HCT116 (cell line): Measurements from ENCODE around the gene ISM1. TPM values are rescaled to one million over a fixed set of nuclear protein-coding genes. Genes with fewer than 3 reads are reported as not detected.

Source experiments
- ATAC-seq: fragments of 200-7000 bp; cut with Tn5 transposase; 2 replicates; pipeline ENCODE4 v1.9.1; 2020; ENCODE audit warnings: mild to moderate bottlenecking, moderate library complexity
- BruUV-seq: library from RNA; stranded (reverse); fragments of 400-500 nt; replicated peaks from 2 replicates; lab custom pipeline; 2021; lab: Mats Ljungman, UMichigan
- CTCF ChIA-PET: fragments of 300-600 bp; sonication (Branson Sonifier 250); formaldehyde crosslinking; loops from one replicate; lab custom pipeline; 2021; ENCODE audit warnings: antibody characterized with exemption; lab: Charles Lee
- POLR2A ChIA-PET: fragments of 300-600, 350-600 bp; sonication (Branson Sonifier 250); formaldehyde crosslinking; loops from one replicate; lab custom pipeline; 2021; ENCODE audit warnings: antibody characterized with exemption; lab: Charles Lee
- RAD21 ChIA-PET, 2 experiments: fragments of 300-600 bp; sonication (Branson Sonifier 250); formaldehyde crosslinking; loops; one replicate each; lab custom pipeline; 2023; ENCODE audit warnings: low total read pairs in 2 of 2; ENCODE audit not compliant: uncharacterized antibody in 2 of 2, unreplicated experiment in 2 of 2, low non-redundant PET in 1 of 2; lab: Charles Lee
- DNase-seq: peaks from one replicate; pipeline ENCODE4 v3.0.0-alpha.2; 2010; ENCODE audit warnings: low read depth, low spot score
- H2AFZ ChIP-seq: fragments of 200-600 bp; shearing (Covaris generic), sonication (generic); 2 replicates; pipeline ENCODE4 v1.6.1; 2017; ENCODE audit warnings: low read depth, mixed run types, mixed read lengths, antibody characterized with exemption, low read length; ENCODE audit not compliant: poor library complexity, severe bottlenecking
- H3K27ac ChIP-seq: 2 replicates; pipeline ENCODE4 v1.5.1; 2012; ENCODE audit warnings: low read depth, low read length
- H3K27me3 ChIP-seq: fragments of 200-600 bp; sonication (generic); 2 replicates; pipeline ENCODE4 v1.6.1; 2016; ENCODE audit warnings: mixed run types, low read length, mixed read lengths; ENCODE audit not compliant: insufficient read depth
- H3K36me3 ChIP-seq, 2 experiments: fragments of 200-500 bp in 1 of 2; fragments of 200-600 bp in 1 of 2; sonication (Bioruptor generic) in 1 of 2; sonication (generic) in 1 of 2; 2 replicates each; pipeline versions ENCODE4 v1.5.1 to v1.6.1; 2014 to 2016; ENCODE audit warnings: low read length in 2 of 2, inconsistent platforms in 1 of 2, mixed read lengths in 1 of 2, mixed run types in 1 of 2; ENCODE audit not compliant: insufficient read depth in 2 of 2, control insufficient read depth in 1 of 2
- H3K4me1 ChIP-seq, 2 experiments: fragments of 200-600 bp in 1 of 2; sonication (generic) in 1 of 2; 2 replicates each; pipeline versions ENCODE4 v1.5.1 to v1.6.1; 2012 to 2017; ENCODE audit warnings: low read length in 2 of 2, inconsistent platforms in 1 of 2, mild to moderate bottlenecking in 1 of 2, mixed read lengths in 1 of 2, mixed run types in 1 of 2, moderate library complexity in 1 of 2; ENCODE audit not compliant: insufficient read depth in 2 of 2, control insufficient read depth in 1 of 2
- H3K4me2 ChIP-seq: fragments of 200-600 bp; sonication (generic); 2 replicates; pipeline ENCODE4 v1.6.1; 2017; ENCODE audit warnings: mixed run types, low read length, mixed read lengths
- H3K4me3 ChIP-seq, 2 experiments: fragments of 200-600 bp in 1 of 2; sonication (generic) in 1 of 2; replicated peaks in 1 of 2; 2 replicates each; pipeline ENCODE4 v1.5.1; 2011 to 2016; ENCODE audit warnings: low read length in 2 of 2, control low read depth in 1 of 2, low read depth in 1 of 2, mild to moderate bottlenecking in 1 of 2, mixed read lengths in 1 of 2, mixed run types in 1 of 2
- H3K79me2 ChIP-seq: fragments of 200-600 bp; sonication (generic); 2 replicates; pipeline ENCODE4 v1.6.1; 2017; ENCODE audit warnings: mild to moderate bottlenecking, mixed run types, low read length, moderate library complexity, mixed read lengths; ENCODE audit not compliant: insufficient read depth
- H3K9ac ChIP-seq: fragments of 200-600 bp; sonication (generic); 2 replicates; pipeline ENCODE4 v1.6.1; 2016; ENCODE audit warnings: low read length, mixed read lengths
- H3K9me2 ChIP-seq: fragments of 200-600 bp; sonication (generic), shearing (Covaris generic); 2 replicates; pipeline ENCODE4 v1.6.1; 2017; ENCODE audit warnings: mixed run types, mild to moderate bottlenecking, moderate library complexity; ENCODE audit not compliant: insufficient read depth
- H3K9me3 ChIP-seq, 2 experiments: fragments of 200-500 bp in 1 of 2; fragments of 200-600 bp in 1 of 2; sonication (Bioruptor generic) in 1 of 2; sonication (generic) in 1 of 2; 2 replicates each; pipeline ENCODE4 v1.6.1; 2014 to 2017; ENCODE audit warnings: low read length in 2 of 2, mixed read lengths in 2 of 2, inconsistent platforms in 1 of 2, low read depth in 1 of 2, mild to moderate bottlenecking in 1 of 2, mixed run types in 1 of 2, moderate library complexity in 1 of 2; ENCODE audit not compliant: control insufficient read depth in 1 of 2, insufficient read depth in 1 of 2
- H4K20me1 ChIP-seq: fragments of 200-600 bp; sonication (generic), shearing (Covaris generic); 2 replicates; pipeline ENCODE4 v1.6.1; 2017; ENCODE audit warnings: mixed run types, mild to moderate bottlenecking, moderate library complexity; ENCODE audit not compliant: insufficient read depth
- ATF3 ChIP-seq: IDR thresholded peaks from 2 replicates; pipeline ENCODE4 v1.6.1; 2012
- CBX3 ChIP-seq: IDR thresholded peaks from 2 replicates; pipeline ENCODE4 v1.6.1; 2012; ENCODE audit warnings: low read depth
- ELF1 ChIP-seq: IDR thresholded peaks from 2 replicates; pipeline ENCODE4 v1.6.1; 2012; ENCODE audit warnings: low read depth, borderline replicate concordance
- EZH2phosphoT487 ChIP-seq: fragments of 200-600 bp; IDR thresholded peaks from 2 replicates; pipeline ENCODE4 v1.6.1; 2018; ENCODE audit warnings: antibody characterized with exemption, borderline replicate concordance
- POLR2A ChIP-seq: IDR thresholded peaks from 2 replicates; pipeline ENCODE4 v1.7.0; 2011; ENCODE audit warnings: borderline replicate concordance; ENCODE audit not compliant: insufficient read depth, insufficient read length; ENCODE audit errors: extremely low read depth
- SP1 ChIP-seq: IDR thresholded peaks from 2 replicates; pipeline ENCODE4 v1.6.1; 2012; ENCODE audit warnings: low read depth
- ZNF274 ChIP-seq: fragments of 200-500 bp; sonication (Bioruptor generic); IDR thresholded peaks from 2 replicates; pipeline ENCODE4 v1.6.1; 2014; ENCODE audit warnings: mild to moderate bottlenecking, low read depth, low read length, inconsistent platforms
- intact Hi-C: fragments of 100-400 bp; cut with micrococcal nuclease; formaldehyde crosslinking; loops from 2 replicates; pipeline ENCODE4 v1.10.0; 2022
- total RNA-seq: library from RNA; stranded (reverse); gene quantifications from one replicate; pipeline ENCODE4 v1.2.1, GENCODE V29; 2021; ENCODE audit not compliant: unreplicated experiment
- TF ChIP-seq, protein P1 (sequence below): IDR thresholded peaks from 2 replicates; pipeline ENCODE4 v1.6.1; 2012
- TF ChIP-seq, protein P2 (sequence below): IDR thresholded peaks from 2 replicates; pipeline ENCODE4 v1.6.1; 2012; ENCODE audit warnings: low read depth

The ISM1 gene
- total RNA-seq, 1 experiment from 2014 or later = 0.37 TPM

- TF ChIP-seq, protein P1, sequence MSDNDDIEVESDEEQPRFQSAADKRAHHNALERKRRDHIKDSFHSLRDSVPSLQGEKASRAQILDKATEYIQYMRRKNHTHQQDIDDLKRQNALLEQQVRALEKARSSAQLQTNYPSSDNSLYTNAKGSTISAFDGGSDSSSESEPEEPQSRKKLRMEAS = no peak
- TF ChIP-seq ZNF274 = no peak
Measured at GRCh38 chr20:13280609-13281324, 59.7 kb downstream of the ISM1 start (continued).

DNA sequence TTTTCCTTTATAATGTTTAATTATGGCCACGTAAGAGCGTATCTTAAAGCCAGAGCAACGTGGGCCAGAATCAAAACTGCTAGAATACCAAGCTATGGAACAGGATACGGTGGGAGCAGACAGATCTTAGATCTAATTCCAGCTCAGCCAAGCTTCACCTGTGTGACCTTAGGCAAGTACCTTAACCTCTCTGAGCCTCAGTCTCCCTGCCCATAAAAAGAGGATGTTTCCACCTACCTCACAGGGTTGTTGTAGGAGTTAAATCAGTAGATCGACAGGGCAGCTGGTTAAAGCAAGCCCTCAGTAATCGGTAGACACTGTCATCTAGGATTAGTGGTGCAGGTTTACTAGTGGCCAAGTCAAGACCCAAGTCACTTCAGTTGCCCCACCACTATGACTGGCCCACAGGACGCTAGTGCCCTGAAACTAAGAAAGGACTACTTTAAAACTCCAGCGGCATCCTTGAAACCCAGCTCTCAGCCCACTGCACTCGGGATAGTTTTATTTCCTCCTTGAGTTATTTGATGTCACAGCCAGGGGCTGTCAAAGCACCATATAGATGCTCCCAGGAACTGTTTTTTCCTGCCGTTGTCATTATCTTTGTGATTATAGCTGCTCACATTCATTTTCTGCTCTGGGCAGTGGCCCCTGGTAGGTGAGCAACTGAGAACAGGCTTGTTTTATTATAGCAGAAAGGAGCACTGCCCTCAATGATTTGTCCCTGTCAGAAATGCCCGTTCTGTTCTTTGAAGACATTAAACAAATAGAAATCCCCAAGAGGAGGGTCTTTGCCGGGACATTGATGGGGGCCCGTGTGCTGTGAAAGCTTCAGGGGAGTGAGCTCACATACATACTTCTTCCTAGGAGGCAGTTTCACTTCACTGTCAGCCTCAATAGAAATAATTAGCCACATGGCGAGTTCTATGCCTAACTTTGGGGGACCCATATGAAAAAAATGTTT is 63.1 kb downstream of the ISM1 start:
- BruUV-seq = no TSS peak
- TF ChIP-seq, protein P1 = no peak
- TF ChIP-seq CBX3 (no peak), ELF1 (no peak), EZH2phosphoT487 (no peak), SP1 (no peak), ATF3 (no peak), POLR2A (no peak)
- TF ChIP-seq, protein P2, sequence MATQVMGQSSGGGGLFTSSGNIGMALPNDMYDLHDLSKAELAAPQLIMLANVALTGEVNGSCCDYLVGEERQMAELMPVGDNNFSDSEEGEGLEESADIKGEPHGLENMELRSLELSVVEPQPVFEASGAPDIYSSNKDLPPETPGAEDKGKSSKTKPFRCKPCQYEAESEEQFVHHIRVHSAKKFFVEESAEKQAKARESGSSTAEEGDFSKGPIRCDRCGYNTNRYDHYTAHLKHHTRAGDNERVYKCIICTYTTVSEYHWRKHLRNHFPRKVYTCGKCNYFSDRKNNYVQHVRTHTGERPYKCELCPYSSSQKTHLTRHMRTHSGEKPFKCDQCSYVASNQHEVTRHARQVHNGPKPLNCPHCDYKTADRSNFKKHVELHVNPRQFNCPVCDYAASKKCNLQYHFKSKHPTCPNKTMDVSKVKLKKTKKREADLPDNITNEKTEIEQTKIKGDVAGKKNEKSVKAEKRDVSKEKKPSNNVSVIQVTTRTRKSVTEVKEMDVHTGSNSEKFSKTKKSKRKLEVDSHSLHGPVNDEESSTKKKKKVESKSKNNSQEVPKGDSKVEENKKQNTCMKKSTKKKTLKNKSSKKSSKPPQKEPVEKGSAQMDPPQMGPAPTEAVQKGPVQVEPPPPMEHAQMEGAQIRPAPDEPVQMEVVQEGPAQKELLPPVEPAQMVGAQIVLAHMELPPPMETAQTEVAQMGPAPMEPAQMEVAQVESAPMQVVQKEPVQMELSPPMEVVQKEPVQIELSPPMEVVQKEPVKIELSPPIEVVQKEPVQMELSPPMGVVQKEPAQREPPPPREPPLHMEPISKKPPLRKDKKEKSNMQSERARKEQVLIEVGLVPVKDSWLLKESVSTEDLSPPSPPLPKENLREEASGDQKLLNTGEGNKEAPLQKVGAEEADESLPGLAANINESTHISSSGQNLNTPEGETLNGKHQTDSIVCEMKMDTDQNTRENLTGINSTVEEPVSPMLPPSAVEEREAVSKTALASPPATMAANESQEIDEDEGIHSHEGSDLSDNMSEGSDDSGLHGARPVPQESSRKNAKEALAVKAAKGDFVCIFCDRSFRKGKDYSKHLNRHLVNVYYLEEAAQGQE = no peak
- TF ChIP-seq, all 23 proteins: peak for 0
- ChIA-PET RAD21 (no interaction called here), POLR2A (no interaction called here), CTCF (interaction anchor here (1.2 kb wide), 1 partner anchor 18 kb away, joined by 3 read pairs; no protein-coding TSS in a partner anchor)
- Histone ChIP-seq H3K27me3 (no peaks in the 10 kb centered on the region), H3K27ac (no peak overlapping the region), H4K20me1 (no peaks in the 10 kb centered on the region), H3K4me2 (no peak overlapping the region), H2AFZ (no peak overlapping the region), H3K9me2 (no peaks in the 10 kb centered on the region), H3K4me3 (no peak overlapping the region), H3K79me2 (no peaks in the 10 kb centered on the region), H3K9ac (no peak overlapping the region), H3K36me3 (no peaks in the 10 kb centered on the region; a peak in 1 of 4 replicates), H3K9me3 (no peaks in the 10 kb centered on the region), H3K4me1 (no peaks in the 10 kb centered on the region)
- DNase-seq (no peak), ATAC-seq (no peak)
- intact Hi-C loops = no loop called here
